Peyer's patch (tissue), 4 donors: ENCODE measurements around the gene AHI1.

Experiments
- POLR2A ChIP-seq, 2 donors: fragments of 450-650 bp; IDR thresholded peaks; one replicate each; pipeline ENCODE4 v1.5.1; 2017; ENCODE audit warnings: antibody characterized with exemption in 2 of 2, mild to moderate bottlenecking in 2 of 2, moderate library complexity in 2 of 2
- TF ChIP-seq, protein P1 (sequence below), 6 experiments: fragments of 450-650 bp in 4 of 6; fragments of 200-600 bp in 2 of 6; sonication (generic) in 1 of 6; IDR thresholded peaks; one replicate each; pipeline ENCODE4 v1.5.1; 2017 to 2019; ENCODE audit warnings: antibody characterized with exemption in 6 of 6, mild to moderate bottlenecking in 3 of 6, moderate library complexity in 1 of 6

GRCh38 chr6:135479601-135480000 is 17.9 kb downstream of the AHI1 start:
- TF ChIP-seq, protein P1, sequence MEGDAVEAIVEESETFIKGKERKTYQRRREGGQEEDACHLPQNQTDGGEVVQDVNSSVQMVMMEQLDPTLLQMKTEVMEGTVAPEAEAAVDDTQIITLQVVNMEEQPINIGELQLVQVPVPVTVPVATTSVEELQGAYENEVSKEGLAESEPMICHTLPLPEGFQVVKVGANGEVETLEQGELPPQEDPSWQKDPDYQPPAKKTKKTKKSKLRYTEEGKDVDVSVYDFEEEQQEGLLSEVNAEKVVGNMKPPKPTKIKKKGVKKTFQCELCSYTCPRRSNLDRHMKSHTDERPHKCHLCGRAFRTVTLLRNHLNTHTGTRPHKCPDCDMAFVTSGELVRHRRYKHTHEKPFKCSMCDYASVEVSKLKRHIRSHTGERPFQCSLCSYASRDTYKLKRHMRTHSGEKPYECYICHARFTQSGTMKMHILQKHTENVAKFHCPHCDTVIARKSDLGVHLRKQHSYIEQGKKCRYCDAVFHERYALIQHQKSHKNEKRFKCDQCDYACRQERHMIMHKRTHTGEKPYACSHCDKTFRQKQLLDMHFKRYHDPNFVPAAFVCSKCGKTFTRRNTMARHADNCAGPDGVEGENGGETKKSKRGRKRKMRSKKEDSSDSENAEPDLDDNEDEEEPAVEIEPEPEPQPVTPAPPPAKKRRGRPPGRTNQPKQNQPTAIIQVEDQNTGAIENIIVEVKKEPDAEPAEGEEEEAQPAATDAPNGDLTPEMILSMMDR (IDR thresholded peaks at IDR 0.05), result no peak
- TF ChIP-seq POLR2A (IDR thresholded peaks at IDR 0.05), result no peak
